HG03575 (cell line): ENCODE data around the gene ELFN1.

Experiments
- ATAC-seq: cut with Tn5 transposase; IDR thresholded peaks from one replicate; pipeline ENCODE4 v1.9.1; 2021; ENCODE audit not compliant: unreplicated experiment, insufficient number of reproducible peaks, low FRiP score; ENCODE audit errors: extremely low read depth

ELFN1 gene

DNA sequence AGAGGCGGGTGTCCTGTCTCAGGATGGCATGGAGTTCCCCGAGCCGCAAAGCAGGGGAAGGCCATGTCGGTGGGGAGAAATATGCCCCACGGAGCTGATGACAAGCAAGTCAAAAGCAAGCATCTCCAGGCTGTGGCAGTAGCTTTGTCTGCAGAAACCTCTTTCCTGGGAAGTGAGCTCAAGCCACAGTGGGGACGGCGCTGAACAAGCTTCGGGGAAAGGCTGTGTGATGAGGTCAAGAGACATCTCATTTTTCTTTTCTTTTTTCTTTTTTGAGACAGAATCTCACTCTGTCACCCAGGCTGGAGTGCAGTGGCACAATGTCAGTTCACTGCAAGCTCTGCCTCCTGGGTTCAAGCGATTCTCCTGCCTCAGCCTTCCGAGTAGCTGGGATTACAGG lies 62.6 kb downstream of the ELFN1 start:
- ATAC-seq: no peak

- ATAC-seq: no peak
These were observed 63.3 kb downstream of the ELFN1 start for GRCh38 chr7:1733206-1733907.

GRCh38 chr7:1733908-1734730 lies 64.0 kb downstream of the ELFN1 start:
- no peak for ATAC-seq

GRCh38 chr7:1735262-1735661 lies 65.2 kb downstream of the ELFN1 start:
- no peak for ATAC-seq

DNA sequence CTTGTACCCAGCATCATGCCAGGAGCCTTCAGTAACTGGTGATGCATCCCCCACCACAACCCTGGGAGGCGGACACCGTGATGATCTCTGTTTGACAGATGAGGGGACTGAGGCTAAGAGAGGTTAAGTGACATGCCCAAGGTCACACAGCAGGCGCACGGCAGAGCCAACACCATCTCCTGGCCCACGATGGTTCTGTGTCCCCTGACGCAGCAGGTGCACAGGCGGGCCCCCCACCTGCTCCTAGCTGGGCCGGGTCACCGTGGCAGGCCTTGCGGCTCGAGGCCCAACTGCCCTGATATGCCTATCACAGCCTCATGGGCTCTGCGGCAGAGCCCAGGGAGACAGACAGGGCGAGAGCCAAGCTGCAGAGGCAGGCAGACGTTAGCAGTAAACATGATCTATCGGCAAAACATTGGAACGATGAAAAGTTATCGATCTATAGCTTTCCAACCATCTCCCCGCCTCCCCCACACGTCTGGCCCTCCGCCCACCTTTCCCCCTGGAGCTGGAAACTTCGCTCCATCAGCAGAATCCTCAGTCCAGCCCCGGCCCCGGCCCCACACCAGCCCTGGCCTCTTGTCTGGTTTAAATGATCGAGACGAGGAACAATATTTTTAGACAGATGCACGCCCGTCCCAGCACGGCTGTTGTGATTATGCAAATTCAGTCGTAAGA lies 65.9 kb downstream of the ELFN1 start:
- no peak for ATAC-seq

- ATAC-seq: no peak
These were observed 66.4 kb downstream of the ELFN1 start for GRCh38 chr7:1736484-1736817.

- no peak for ATAC-seq
These were observed 66.8 kb downstream of the ELFN1 start for GRCh38 chr7:1736830-1737229.

DNA sequence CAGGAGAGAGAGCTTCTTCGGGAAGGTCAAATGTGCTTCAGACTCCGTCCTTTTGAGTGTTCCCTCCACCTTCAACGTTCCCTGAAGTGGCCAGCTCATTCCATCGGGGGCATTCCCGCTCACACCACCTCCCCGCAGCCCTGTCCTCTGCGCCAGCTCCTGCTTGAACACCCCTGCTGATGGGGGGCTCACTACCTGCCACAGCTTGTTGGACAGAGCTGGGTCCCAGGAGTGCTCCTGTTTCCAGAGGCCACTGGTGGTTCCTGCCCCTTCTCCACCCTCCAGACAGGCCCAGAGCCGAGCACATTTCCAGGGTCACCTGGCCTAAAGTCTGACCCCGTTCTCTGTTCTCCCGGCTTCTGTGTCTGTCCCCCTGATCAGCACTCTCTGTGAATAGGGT lies 67.4 kb downstream of the ELFN1 start:
- no peak for ATAC-seq

DNA sequence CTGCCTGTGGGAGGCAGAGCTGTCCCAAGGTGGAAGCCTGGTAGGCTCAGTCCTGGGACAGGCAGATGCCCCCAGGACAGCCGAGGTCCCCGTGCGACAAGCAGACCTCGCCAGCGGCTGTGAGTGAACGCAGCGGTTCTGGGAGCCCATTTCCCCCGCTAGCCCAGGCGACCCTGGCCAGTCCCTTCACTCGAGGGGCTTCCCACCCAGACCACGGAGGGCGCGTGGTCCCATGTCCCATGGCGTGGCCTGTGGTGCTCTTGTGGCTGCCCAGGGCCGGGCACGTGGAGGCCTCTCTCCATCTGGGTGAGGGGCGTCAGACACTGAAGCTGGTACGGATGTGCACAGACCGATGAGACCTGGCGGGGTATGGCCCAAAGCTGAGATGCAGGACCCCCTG lies 67.9 kb downstream of the ELFN1 start:
- no peak for ATAC-seq

DNA sequence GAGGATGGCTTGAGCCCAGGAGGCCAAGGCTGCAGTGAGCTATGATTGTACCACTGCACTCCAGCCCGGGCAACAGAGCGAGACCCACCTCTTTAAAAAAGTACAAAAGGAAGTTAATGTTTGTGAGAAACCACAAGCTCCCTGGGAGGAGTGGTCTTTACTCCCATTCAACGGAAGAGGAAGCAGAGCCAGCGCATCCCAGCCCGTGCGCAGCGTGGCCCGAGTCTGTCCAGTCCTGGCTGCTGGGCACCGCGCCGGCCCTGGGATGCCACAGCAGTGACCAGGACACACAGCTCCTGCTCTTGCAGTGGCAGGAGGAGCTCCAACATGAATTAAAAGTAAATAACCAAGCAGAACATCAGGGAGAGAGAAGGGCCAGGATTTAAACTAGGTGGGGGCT lies 68.4 kb downstream of the ELFN1 start:
- no peak for ATAC-seq

DNA sequence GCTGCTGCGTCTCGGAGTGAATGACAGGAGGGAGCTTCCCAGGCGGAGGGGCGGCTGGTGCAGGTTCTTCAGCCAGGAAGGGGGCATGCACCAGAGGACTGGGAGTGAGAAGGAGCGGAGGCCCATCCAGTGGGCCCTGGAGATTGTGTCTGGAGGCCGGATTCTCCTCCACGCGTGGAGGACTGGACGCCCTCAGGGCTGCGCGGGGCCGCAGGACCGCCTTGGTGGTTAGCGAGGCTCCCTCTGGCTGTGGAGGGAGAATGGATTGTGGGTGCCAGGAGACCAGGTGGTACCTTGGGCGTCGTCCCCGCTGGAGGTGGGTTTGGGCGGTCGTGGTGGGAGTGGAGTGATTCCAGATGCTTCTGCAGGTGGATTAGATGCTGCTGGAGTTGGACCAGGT lies 68.9 kb downstream of the ELFN1 start:
- ATAC-seq: no peak

DNA sequence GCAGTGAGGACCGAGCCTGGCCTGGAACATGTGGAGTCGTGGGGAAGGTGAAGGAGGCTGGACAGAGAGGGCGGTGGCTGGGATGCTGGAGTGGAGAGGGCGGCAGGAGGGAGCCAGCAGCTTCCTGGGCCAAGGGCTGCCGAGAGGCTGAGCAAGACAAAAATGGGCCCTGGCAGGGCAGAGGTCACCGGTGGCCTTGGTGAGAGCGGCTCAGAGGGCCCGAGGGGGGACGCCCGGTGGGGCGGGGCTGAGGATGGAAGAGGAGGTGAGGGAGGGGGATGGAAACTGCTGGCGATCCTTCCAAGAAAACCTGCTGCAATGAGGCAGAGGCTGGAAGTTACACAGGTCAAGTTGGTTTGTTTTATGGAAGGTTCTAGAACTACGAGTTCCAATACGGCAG lies 69.5 kb downstream of the ELFN1 start:
- ATAC-seq: no peak

- ATAC-seq: no peak
These were observed 70.1 kb downstream of the ELFN1 start for GRCh38 chr7:1740214-1740613.

DNA sequence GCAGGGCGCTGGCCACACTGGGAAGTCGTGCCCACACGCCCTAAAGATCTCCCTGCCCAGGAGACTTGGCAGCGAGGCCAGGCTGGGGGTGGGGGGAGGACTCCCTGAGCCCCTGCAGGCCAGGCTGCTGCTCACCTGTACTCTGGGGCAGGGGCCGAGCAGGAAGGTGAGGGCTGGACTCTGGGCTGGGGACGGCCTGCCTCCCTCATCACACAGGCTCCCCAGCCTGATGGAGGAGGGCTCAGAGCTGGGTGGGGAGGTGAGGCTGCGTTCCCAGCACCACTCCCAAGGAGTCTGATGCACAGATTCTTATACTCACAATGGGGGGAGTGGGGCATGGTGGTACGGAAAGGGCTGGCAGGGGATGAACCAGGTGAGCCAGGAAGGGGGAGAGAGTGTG lies 71.2 kb downstream of the ELFN1 start:
- ATAC-seq: no peak

- no peak for ATAC-seq
These were observed 71.9 kb downstream of the ELFN1 start for GRCh38 chr7:1741751-1742554.

DNA sequence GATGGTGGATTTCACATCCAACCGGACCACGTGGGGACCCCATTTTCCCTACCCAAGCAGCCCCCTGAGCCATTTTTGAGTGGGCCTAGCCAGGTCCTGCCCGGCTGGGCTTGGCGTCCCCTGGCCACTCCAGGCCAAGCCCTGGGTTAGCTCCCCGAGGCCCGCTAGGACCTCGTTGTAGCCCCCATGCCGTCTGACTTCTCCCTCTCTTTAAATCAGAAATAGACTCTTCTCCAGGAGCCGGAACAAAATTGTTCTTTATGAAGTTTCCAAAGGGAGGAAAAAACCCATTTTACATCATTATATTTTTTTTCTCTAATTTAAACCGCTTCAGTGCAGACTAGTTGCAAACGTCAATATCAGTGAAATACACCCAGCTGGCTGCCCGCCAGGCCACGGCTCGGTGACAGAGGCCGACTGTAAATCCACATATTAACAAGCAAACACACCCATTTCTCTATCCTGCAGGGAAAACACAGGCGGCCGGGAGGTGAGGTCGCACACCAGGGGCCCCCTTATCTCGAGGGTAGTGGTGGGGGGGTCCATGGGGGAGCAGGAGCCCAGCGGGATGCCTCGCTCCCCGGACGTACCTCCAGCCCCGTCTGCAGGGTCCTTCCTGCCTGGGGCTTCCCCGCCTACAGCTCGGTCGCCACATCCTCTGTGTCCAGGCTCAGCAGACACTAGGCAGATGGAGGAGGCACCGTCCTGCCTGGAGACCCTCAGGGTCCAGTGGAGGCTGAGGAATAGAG lies 72.7 kb downstream of the ELFN1 start:
- no peak for ATAC-seq

DNA sequence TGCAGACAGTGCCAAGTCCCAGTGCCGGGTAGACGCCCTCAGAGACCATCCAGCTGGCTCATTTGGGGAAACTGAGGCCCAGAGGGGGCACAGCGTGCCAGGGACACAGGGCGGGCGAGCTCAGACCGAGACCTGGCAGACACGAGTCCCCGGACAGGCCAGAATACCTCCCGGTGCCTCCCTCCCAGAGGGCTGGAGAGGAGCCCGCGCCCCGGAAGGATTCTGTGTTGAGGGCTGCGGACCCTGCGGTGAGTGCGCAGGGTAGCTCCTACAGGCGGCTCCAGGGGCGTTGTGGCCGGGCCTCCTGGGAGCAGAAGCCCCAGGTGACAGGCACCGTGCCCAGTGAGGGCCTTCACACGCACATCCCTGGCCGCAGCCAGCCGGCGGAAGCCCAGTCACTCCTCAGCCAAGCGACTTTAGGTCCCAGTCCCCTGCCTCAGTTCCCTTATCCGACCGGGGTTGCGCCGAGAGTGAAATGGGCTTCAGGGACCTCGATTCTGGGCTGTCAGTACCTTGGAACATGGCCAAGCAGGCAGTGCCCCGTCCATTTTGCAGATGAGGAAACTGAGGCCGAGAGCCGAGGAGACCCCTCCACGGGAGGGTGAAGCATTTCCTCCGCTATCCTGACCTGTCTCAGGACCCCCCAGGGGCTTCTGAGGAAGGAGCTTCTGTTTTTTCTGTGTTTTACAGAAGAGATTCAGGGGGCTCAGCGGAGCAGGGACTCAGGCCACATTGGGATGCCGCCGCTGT lies 73.6 kb downstream of the ELFN1 start:
- no peak for ATAC-seq
